Psoas muscle (tissue), 8 donors: ENCODE data around the gene AUTS2. TPM values are rescaled to one million over a fixed set of nuclear protein-coding genes. Genes with fewer than 3 reads are reported as not detected.
A peak's percentile ranks its signal among the peaks of the same experiment; 100 is the strongest.

ENCODE experiments used
- ATAC-seq, 4 donors: fragments of 200-7000 bp; cut with Tn5 transposase; one replicate each; pipeline ENCODE4 v1.9.1; 2020; ENCODE audit warnings: moderate library complexity in 3 of 4, mild to moderate bottlenecking in 2 of 4
- DNase-seq, 2 donors: peaks; one replicate each; pipeline ENCODE4 v3.0.0-alpha.2; 2020
- H3K27ac ChIP-seq: fragments of 200-600 bp; one replicate; pipeline ENCODE4 v1.8.0; 2022
- H3K27me3 ChIP-seq, 3 donors: fragments of 200-600 bp in 1 of 3; one replicate each; pipeline versions ENCODE4 v1.6.1 to v1.8.0; 2013 to 2022; ENCODE audit warnings: low read length in 2 of 3, mild to moderate bottlenecking in 2 of 3, moderate library complexity in 1 of 3; ENCODE audit not compliant: insufficient read depth in 3 of 3
- H3K36me3 ChIP-seq, 2 donors: fragments of 200-600 bp in 1 of 2; one replicate each; pipeline versions ENCODE4 v1.6.1 to v1.8.0; 2013 to 2022; ENCODE audit warnings: low read depth in 1 of 2, mild to moderate bottlenecking in 1 of 2, moderate library complexity in 1 of 2; ENCODE audit not compliant: insufficient read depth in 1 of 2
- H3K4me1 ChIP-seq: fragments of 200-600 bp; one replicate; pipeline ENCODE4 v1.8.0; 2022
- H3K4me3 ChIP-seq: fragments of 200-600 bp; one replicate; pipeline ENCODE4 v1.8.0; 2022; ENCODE audit warnings: mild to moderate bottlenecking
- H3K9me3 ChIP-seq: fragments of 200-600 bp; one replicate; pipeline ENCODE4 v1.8.0; 2022
- CTCF ChIP-seq: fragments of 200-600 bp; IDR thresholded peaks from one replicate; pipeline ENCODE4 v1.8.0; 2022; ENCODE audit warnings: antibody characterized with exemption
- WGBS, 3 donors: extraction: QIAGEN DNeasy Blood & Tissue Kit; methylation state at CpG; one replicate each; pipeline versions ENCODE4 v1.1.6 to v1.1.7; 2013; 5-methylcytosine and 5-hydroxymethylcytosine counted together
- intact Hi-C, 2 donors: fragments of 100-400 bp; cut with DNase I; formaldehyde crosslinking; loops; one replicate each; pipeline versions ENCODE4 v1.11.0 to v1.14.2; 2022
- polyA plus RNA-seq, 3 donors: library from polyadenylated mRNA; stranded (reverse); fragments of 200-250 nt; gene quantifications; one replicate each; pipeline ENCODE4 v1.2.3, GENCODE V29; 2013
- total RNA-seq, 4 donors: library from RNA; stranded (reverse); fragmentation: NEBNext Ultra II Directional in 2 of 4; extraction: Animal tissue kit (Norgen Biotek cat#: 25700) in 2 of 4; gene quantifications; one replicate each; pipeline versions ENCODE4 v1.2.1 to v1.2.4, GENCODE V29; 2021 to 2023
- donor health status: healthy with polysubstance abuse.
- donor health status: DM: no; HTN: no; CAD: no; lungs with moderate emphysema.
- donor health status: Bipolar disorder and iron deficiency.
- donor health status: healthy.
- donor health status: DM: yes; HTN: yes; CAD: no.
- donor health status: DM: no; HTN: no; CAD: no.
- donor health status: DM: no; HTN: no; CAD: no.
- donor health status: DM: yes; HTN: yes; CAD: no.

Gene AUTS2
- total and polyA plus RNA-seq, 7 donors: 5.0 to 33.5 (median 14.3) TPM

GRCh38 chr7:70380421-70381015 lies 782.2 kb downstream of the AUTS2 start:
- intact Hi-C loops: no loop called here
- Histone ChIP-seq H3K27ac (no peak overlapping the region), H3K9me3 (no peaks in the 10 kb centered on the region), H3K27me3 (no peaks in the 10 kb centered on the region), H3K4me3 (no peak overlapping the region), H3K36me3 (no peaks in the 10 kb centered on the region), H3K4me1 (no peaks in the 10 kb centered on the region)
- 69 to 78% (median 73%) methylated on average over 9 of the region's 9 CpGs for WGBS, 3 donors
- DNase-seq (peak in 1 of 2 donors; percentile 60), ATAC-seq (peak in 1 of 4 donors; percentile 58)
- TF ChIP-seq CTCF: no peak

GRCh38 chr7:70383066-70383782 lies 784.9 kb downstream of the AUTS2 start:
- Histone ChIP-seq H3K4me1 (no peaks in the 10 kb centered on the region), H3K27ac (no peak overlapping the region), H3K9me3 (no peaks in the 10 kb centered on the region), H3K27me3 (no peaks in the 10 kb centered on the region), H3K4me3 (no peak overlapping the region), H3K36me3 (no peaks in the 10 kb centered on the region)
- WGBS, 3 donors: 85 to 89% (median 87%) methylated on average over 3 of the region's 3 CpGs
- DNase-seq: no peak
- intact Hi-C loops: no loop called here
- TF ChIP-seq CTCF: no peak
- ATAC-seq: no peak

- no peak for DNase-seq
- H3K36me3 ChIP-seq: no peaks in the 10 kb centered on the region
- no peaks in the 10 kb centered on the region for H3K4me1 ChIP-seq
- H3K27ac ChIP-seq: no peak overlapping the region
- WGBS, 3 donors: 91 to 93% (median 91%) methylated on average over 7 of the region's 7 CpGs
- H3K27me3 ChIP-seq: no peaks in the 10 kb centered on the region
- intact Hi-C loops: no loop called here
- H3K4me3 ChIP-seq: no peak overlapping the region
- no peak for ATAC-seq
- no peaks in the 10 kb centered on the region for H3K9me3 ChIP-seq
- no peak for TF ChIP-seq CTCF
Measured at GRCh38 chr7:70384024-70384423, 785.7 kb downstream of the AUTS2 start.

GRCh38 chr7:70384891-70385290 lies 786.6 kb downstream of the AUTS2 start:
- H3K27ac ChIP-seq: no peak overlapping the region
- DNase-seq: no peak
- intact Hi-C loops: no loop called here

More at GRCh38 chr7:70384891-70385290, 786.6 kb downstream of the AUTS2 start:
- no peaks in the 10 kb centered on the region for H3K36me3 ChIP-seq
- no peak for TF ChIP-seq CTCF
- 91 to 94% (median 91%) methylated on average over 3 of the region's 3 CpGs for WGBS, 3 donors
- no peaks in the 10 kb centered on the region for H3K4me1 ChIP-seq
- H3K4me3 ChIP-seq: no peak overlapping the region
- H3K9me3 ChIP-seq: no peaks in the 10 kb centered on the region
- H3K27me3 ChIP-seq: no peaks in the 10 kb centered on the region
- no peak for ATAC-seq
